ENCODE data around the gene ASXL1. TPM values are rescaled to one million over a fixed set of nuclear protein-coding genes. Genes with fewer than 3 reads are reported as not detected.

Gene ASXL1
- total and polyA plus RNA-seq, 9 of the 15 experiments (the other 6 are each of a cell fraction or from before 2014, with no cell fraction given), result 6.5 to 65.3 (median 32.3) TPM

- TF ChIP-seq CHD4 (IDR thresholded peaks at IDR 0.05; ENCODE audit: insufficient read depth, insufficient replicate concordance, low read depth, low read length, poor library complexity, severe bottlenecking) (peak; percentile 78), TRIM24 (IDR thresholded peaks at IDR 0.05) (no peak), CHD7 (IDR thresholded peaks at IDR 0.05; ENCODE audit: low read depth, low read length) (no peak), BHLHE40 (IDR thresholded peaks at IDR 0.05; ENCODE audit: low read length) (no peak), FOXM1 (IDR thresholded peaks at IDR 0.05; ENCODE audit: low read depth) (peak; percentile 76; the same call in 1 of the 2 replicates), FOXM1 (CRISPR knock-in tag; IDR thresholded peaks at IDR 0.05; ENCODE audit: low read depth) (no peak), PCBP2 (IDR thresholded peaks at IDR 0.05; ENCODE audit: low read depth, low read length, poor library complexity, severe bottlenecking) (no peak), CSDE1 (IDR thresholded peaks at IDR 0.05) (no peak), ZZZ3 (IDR thresholded peaks at IDR 0.05) (no peak), ZNF668 (CRISPR knock-in tag; IDR thresholded peaks at IDR 0.05) (no peak), LARP7 (IDR thresholded peaks at IDR 0.05) (peak; percentile 100), ZFP91 (CRISPR knock-in tag; IDR thresholded peaks at IDR 0.05) (no peak)
- TF ChIP-seq, protein P1, sequence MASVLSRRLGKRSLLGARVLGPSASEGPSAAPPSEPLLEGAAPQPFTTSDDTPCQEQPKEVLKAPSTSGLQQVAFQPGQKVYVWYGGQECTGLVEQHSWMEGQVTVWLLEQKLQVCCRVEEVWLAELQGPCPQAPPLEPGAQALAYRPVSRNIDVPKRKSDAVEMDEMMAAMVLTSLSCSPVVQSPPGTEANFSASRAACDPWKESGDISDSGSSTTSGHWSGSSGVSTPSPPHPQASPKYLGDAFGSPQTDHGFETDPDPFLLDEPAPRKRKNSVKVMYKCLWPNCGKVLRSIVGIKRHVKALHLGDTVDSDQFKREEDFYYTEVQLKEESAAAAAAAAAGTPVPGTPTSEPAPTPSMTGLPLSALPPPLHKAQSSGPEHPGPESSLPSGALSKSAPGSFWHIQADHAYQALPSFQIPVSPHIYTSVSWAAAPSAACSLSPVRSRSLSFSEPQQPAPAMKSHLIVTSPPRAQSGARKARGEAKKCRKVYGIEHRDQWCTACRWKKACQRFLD (CRISPR knock-in tag; IDR thresholded peaks at IDR 0.05), result no peak; the same call in 1 of the 2 replicates
These were observed 117.1 kb downstream of the ASXL1 start (continued) for GRCh38 chr20:32474967-32475811.
